Neural cell (in vitro differentiated cells): Measurements from ENCODE around the gene TPPP. TPM values are rescaled to one million over a fixed set of nuclear protein-coding genes. Genes with fewer than 3 reads are reported as not detected.

Experiments
- H2AFZ ChIP-seq: fragments of 200-600, 300-800 bp; sonication (generic), shearing (Covaris generic); 2 replicates; pipeline ENCODE4 v1.6.0; 2014; ENCODE audit warnings: low read depth, mild to moderate bottlenecking, antibody characterized with exemption, low read length, moderate library complexity
- H3F3A ChIP-seq: fragments of 200-600 bp; shearing (Covaris generic); 2 replicates; pipeline ENCODE4 v1.6.1; 2016; ENCODE audit warnings: mild to moderate bottlenecking, moderate library complexity, mixed read lengths, antibody characterized with exemption, low read length; ENCODE audit not compliant: insufficient read depth, poor library complexity, severe bottlenecking
- H3K27ac ChIP-seq: fragments of 200-600, 300-800 bp; sonication (generic), shearing (Covaris generic); 2 replicates; pipeline ENCODE4 v1.5.1; 2014; ENCODE audit warnings: mild to moderate bottlenecking, low read length, moderate library complexity
- H3K27me3 ChIP-seq: fragments of 300-800, 200-600 bp; sonication (generic), shearing (Covaris generic); 2 replicates; pipeline ENCODE4 v1.6.0; 2014; ENCODE audit warnings: mild to moderate bottlenecking, low read depth, low read length, moderate library complexity; ENCODE audit not compliant: insufficient read depth
- H3K36me3 ChIP-seq: fragments of 300-800, 200-600 bp; sonication (generic), shearing (Covaris generic); 2 replicates; pipeline ENCODE4 v1.5.1; 2014; ENCODE audit warnings: mild to moderate bottlenecking, antibody characterized with exemption, low read length, moderate library complexity; ENCODE audit not compliant: insufficient read depth
- H3K4me2 ChIP-seq: fragments of 300-800, 200-600 bp; sonication (generic), shearing (Covaris generic); 2 replicates; pipeline ENCODE4 v1.6.0; 2014; ENCODE audit warnings: mild to moderate bottlenecking, low read length
- H3K4me3 ChIP-seq: fragments of 300-800, 200-600 bp; sonication (generic), shearing (Covaris generic); 2 replicates; pipeline ENCODE4 v1.5.1; 2014; ENCODE audit warnings: mild to moderate bottlenecking, low read length, moderate library complexity
- H3K79me2 ChIP-seq: fragments of 200-600 bp; shearing (Covaris generic); replicated peaks from 2 replicates; pipeline ENCODE4 v1.6.0; 2014; ENCODE audit warnings: mild to moderate bottlenecking, low read length, moderate library complexity; ENCODE audit not compliant: insufficient read depth
- H3K9ac ChIP-seq: fragments of 300-800, 200-600 bp; sonication (generic), shearing (Covaris generic); 2 replicates; pipeline ENCODE4 v1.6.1; 2016; ENCODE audit warnings: mild to moderate bottlenecking, low read length, mixed read lengths
- H3K9me2 ChIP-seq: fragments of 200-600 bp; shearing (Covaris generic); 2 replicates; pipeline ENCODE4 v1.6.1; 2016; ENCODE audit warnings: mild to moderate bottlenecking, low read length, mixed read lengths; ENCODE audit not compliant: insufficient read depth
- H3K9me3 ChIP-seq: fragments of 200-600, 300-800 bp; sonication (generic), shearing (Covaris generic); 2 replicates; pipeline ENCODE4 v1.6.1; 2016; ENCODE audit warnings: mild to moderate bottlenecking, mixed run types, low read length, moderate library complexity, mixed read lengths
- H4K20me1 ChIP-seq: fragments of 200-600 bp; shearing (Covaris generic); 2 replicates; pipeline ENCODE4 v1.6.1; 2016; ENCODE audit warnings: mild to moderate bottlenecking, mixed run types; ENCODE audit not compliant: insufficient read depth
- CTCF ChIP-seq: fragments of 450-650 bp; IDR thresholded peaks from 2 replicates; pipeline ENCODE4 v1.5.1; 2014; ENCODE audit warnings: antibody characterized with exemption, mild to moderate bottlenecking, moderate library complexity; ENCODE audit not compliant: poor library complexity, severe bottlenecking
- EP300 ChIP-seq: fragments of 450-650 bp; conservative IDR thresholded peaks from 2 replicates; pipeline ENCODE4 v1.6.1; 2014; ENCODE audit warnings: antibody characterized with exemption, mild to moderate bottlenecking, moderate library complexity; ENCODE audit not compliant: poor library complexity, severe bottlenecking
- EZH2 ChIP-seq: fragments of 200-600, 300-800 bp; shearing (Covaris generic), sonication (generic); IDR thresholded peaks from 2 replicates; pipeline ENCODE4 v1.6.1; 2014; ENCODE audit warnings: antibody characterized with exemption, low read length, borderline replicate concordance, mild to moderate bottlenecking; ENCODE audit not compliant: insufficient read depth, poor library complexity, severe bottlenecking
- MXI1 ChIP-seq: fragments of 450-650 bp; conservative IDR thresholded peaks from 2 replicates; pipeline ENCODE4 v1.6.1; 2014; ENCODE audit warnings: antibody characterized with exemption, mild to moderate bottlenecking; ENCODE audit not compliant: poor library complexity, severe bottlenecking
- POLR2AphosphoS5 ChIP-seq: IDR thresholded peaks from 2 replicates; pipeline ENCODE4 v1.6.1; 2012
- RAD21 ChIP-seq: fragments of 450-650 bp; conservative IDR thresholded peaks from 2 replicates; pipeline ENCODE4 v1.6.1; 2014; ENCODE audit warnings: antibody characterized with exemption, mild to moderate bottlenecking, moderate library complexity
- REST ChIP-seq: IDR thresholded peaks from 2 replicates; pipeline ENCODE4 v1.6.1; 2012; ENCODE audit warnings: borderline replicate concordance
- SMC3 ChIP-seq: fragments of 450-650 bp; conservative IDR thresholded peaks from 2 replicates; pipeline ENCODE4 v1.6.1; 2014; ENCODE audit warnings: antibody characterized with exemption, mild to moderate bottlenecking, moderate library complexity; ENCODE audit not compliant: poor library complexity
- TAF1 ChIP-seq: IDR thresholded peaks from 2 replicates; pipeline ENCODE4 v1.6.1; 2012; ENCODE audit warnings: low read depth
- polyA plus RNA-seq: library from polyadenylated mRNA; depleted of rRNA; stranded (reverse); fragments of >200 nt; gene quantifications from 2 replicates; pipeline ENCODE4 v1.2.3, GENCODE V29; 2014

The TPPP gene
- polyA plus RNA-seq, 1 donor from 2014 or later = 9.9 TPM

- Histone ChIP-seq H3K79me2 (no peaks in the 10 kb centered on the region), H2AFZ (no peak overlapping the region), H3K4me3 (no peak overlapping the region), H3K36me3 (peaks cover 13% of the 10 kb centered on the region), H3K9ac (no peak overlapping the region), H3K27me3 (no peaks in the 10 kb centered on the region), H3K27ac (no peak overlapping the region), H4K20me1 (no peaks in the 10 kb centered on the region), H3K4me2 (no peak overlapping the region), H3F3A (no peaks in the 10 kb centered on the region), H3K9me2 (no peaks in the 10 kb centered on the region), H3K9me3 (peaks cover 10% of the 10 kb centered on the region)
- TF ChIP-seq CTCF = no peak
- TF ChIP-seq TAF1 = no peak
- no peak for TF ChIP-seq RAD21
- TF ChIP-seq REST = no peak
- no peak for TF ChIP-seq MXI1
- TF ChIP-seq EP300 = no peak
- TF ChIP-seq EZH2 = no peak
- no peak for TF ChIP-seq SMC3
- TF ChIP-seq POLR2AphosphoS5 = no peak
Measured at GRCh38 chr5:660491-661030, 32.6 kb downstream of the TPPP start.

- Histone ChIP-seq H3F3A (no peaks in the 10 kb centered on the region), H3K27ac (no peak overlapping the region), H3K27me3 (no peaks in the 10 kb centered on the region), H3K4me3 (no peak overlapping the region), H3K9me2 (no peaks in the 10 kb centered on the region), H3K36me3 (peaks cover 13% of the 10 kb centered on the region), H3K9ac (no peak overlapping the region), H3K9me3 (peaks cover 10% of the 10 kb centered on the region), H4K20me1 (no peaks in the 10 kb centered on the region), H2AFZ (no peak overlapping the region), H3K4me2 (no peak overlapping the region), H3K79me2 (no peaks in the 10 kb centered on the region)
- TF ChIP-seq EP300 (no peak), MXI1 (no peak), REST (no peak)
Measured at GRCh38 chr5:659496-660263, 33.5 kb downstream of the TPPP start.
